Trophoblast cell (in vitro differentiated cells and primary cell): ENCODE measurements around the gene HECW1.
A peak's percentile ranks its signal among the peaks of the same experiment; 100 is the strongest.

Source experiments
- DNase-seq, 2 donors: peaks; one replicate each; pipeline ENCODE4 v3.0.0-alpha.2; 2016
- H2AFZ ChIP-seq: 2 replicates; pipeline ENCODE4 v1.6.1; 2013; ENCODE audit warnings: low read length, moderate library complexity, mild to moderate bottlenecking; ENCODE audit not compliant: insufficient read depth, poor library complexity
- H2AK5ac ChIP-seq: 2 replicates; pipeline ENCODE4 v1.6.1; 2013; ENCODE audit warnings: mild to moderate bottlenecking, low read length
- H2BK120ac ChIP-seq: 2 replicates; pipeline ENCODE4 v1.6.1; 2013; ENCODE audit warnings: low read length, mild to moderate bottlenecking, moderate library complexity; ENCODE audit not compliant: insufficient read depth, poor library complexity
- H2BK12ac ChIP-seq: 2 replicates; pipeline ENCODE4 v1.6.1; 2013; ENCODE audit warnings: mild to moderate bottlenecking, low read length, moderate library complexity
- H2BK5ac ChIP-seq: 2 replicates; pipeline ENCODE4 v1.6.1; 2013; ENCODE audit warnings: low read length, low read depth, moderate library complexity, mild to moderate bottlenecking; ENCODE audit not compliant: poor library complexity
- H3K14ac ChIP-seq: 2 replicates; pipeline ENCODE4 v1.6.1; 2013; ENCODE audit warnings: mild to moderate bottlenecking, low read length
- H3K18ac ChIP-seq: 2 replicates; pipeline ENCODE4 v1.6.1; 2013; ENCODE audit warnings: mild to moderate bottlenecking, low read length
- H3K23ac ChIP-seq: 2 replicates; pipeline ENCODE4 v1.6.1; 2013; ENCODE audit warnings: low read length
- H3K27ac ChIP-seq: 2 replicates; pipeline ENCODE4 v1.5.1; 2013; ENCODE audit warnings: low read depth, mild to moderate bottlenecking, inconsistent platforms, low read length, moderate library complexity
- H3K27me3 ChIP-seq: 2 replicates; pipeline ENCODE4 v1.6.1; 2013; ENCODE audit warnings: inconsistent platforms, mild to moderate bottlenecking, low read length, moderate library complexity; ENCODE audit not compliant: insufficient read depth
- H3K36me3 ChIP-seq, 2 experiments: 1 replicate in 1 of 2; 2 replicates in 1 of 2; pipeline ENCODE4 v1.6.1; 2013; ENCODE audit warnings: low read length in 2 of 2, mild to moderate bottlenecking in 2 of 2, moderate library complexity in 1 of 2; ENCODE audit not compliant: insufficient read depth in 2 of 2, control insufficient read depth in 1 of 2
- H3K4ac ChIP-seq: 2 replicates; pipeline ENCODE4 v1.6.1; 2013; ENCODE audit warnings: low read depth, mild to moderate bottlenecking, low read length, moderate library complexity
- H3K4me1 ChIP-seq, 2 experiments: 1 replicate in 1 of 2; 2 replicates in 1 of 2; pipeline ENCODE4 v1.6.1; 2013; ENCODE audit warnings: low read length in 2 of 2, mild to moderate bottlenecking in 2 of 2, moderate library complexity in 1 of 2; ENCODE audit not compliant: insufficient read depth in 2 of 2, control insufficient read depth in 1 of 2
- H3K4me2 ChIP-seq: 2 replicates; pipeline ENCODE4 v1.6.1; 2013; ENCODE audit warnings: inconsistent platforms, mild to moderate bottlenecking, low read length, moderate library complexity
- H3K4me3 ChIP-seq: 2 replicates; pipeline ENCODE4 v1.5.1; 2013; ENCODE audit warnings: mild to moderate bottlenecking, low read depth, low read length, inconsistent platforms
- H3K79me1 ChIP-seq: one replicate; pipeline ENCODE4 v1.6.1; 2013; ENCODE audit warnings: low read length
- H3K79me2 ChIP-seq: 2 replicates; pipeline ENCODE4 v1.6.1; 2013; ENCODE audit warnings: low read length, mild to moderate bottlenecking; ENCODE audit not compliant: control insufficient read depth, insufficient read depth, poor library complexity
- H3K9ac ChIP-seq: 2 replicates; pipeline ENCODE4 v1.6.1; 2013; ENCODE audit warnings: mild to moderate bottlenecking, low read length
- H3K9me3 ChIP-seq: 2 replicates; pipeline ENCODE4 v1.6.1; 2013; ENCODE audit warnings: low read depth, mild to moderate bottlenecking, control low read depth, inconsistent platforms, low read length; ENCODE audit not compliant: insufficient read depth
- H4K12ac ChIP-seq: 2 replicates; pipeline ENCODE4 v1.6.1; 2013; ENCODE audit warnings: low read depth, mild to moderate bottlenecking, low read length, moderate library complexity
- H4K8ac ChIP-seq: 2 replicates; pipeline ENCODE4 v1.6.1; 2013; ENCODE audit warnings: low read depth, mild to moderate bottlenecking, low read length, moderate library complexity
- H4K91ac ChIP-seq: one replicate; pipeline ENCODE4 v1.6.1; 2013; ENCODE audit warnings: low read depth, mild to moderate bottlenecking, low read length, moderate library complexity
- WGBS: extraction: QIAGEN DNeasy Blood & Tissue Kit; methylation state at CpG from one replicate; pipeline ENCODE4 v1.1.7; 2013; ENCODE audit warnings: missing lambda C conversion rate; ENCODE audit not compliant: insufficient read length, insufficient coverage; ENCODE audit errors: extremely low coverage; 5-methylcytosine and 5-hydroxymethylcytosine counted together

HECW1 gene

GRCh38 chr7:43517464-43517863 lies 405.0 kb downstream of the HECW1 start:
- H3K4me1 ChIP-seq = peaks cover 2 to 4% of the 10 kb centered on the region in 2 experiments
- H3K18ac ChIP-seq = no peak overlapping the region
- H3K14ac ChIP-seq = no peak overlapping the region
- no peak overlapping the region for H2AFZ ChIP-seq
- H3K4ac ChIP-seq = no peak overlapping the region
- H4K8ac ChIP-seq = no peak overlapping the region
- no peak overlapping the region for H3K23ac ChIP-seq
- no peak overlapping the region for H2AK5ac ChIP-seq
- no peak overlapping the region for H3K9ac ChIP-seq
- H2BK120ac ChIP-seq = no peak overlapping the region
- H3K79me1 ChIP-seq = no peaks in the 10 kb centered on the region
- no peak overlapping the region for H3K4me2 ChIP-seq
- no peak overlapping the region for H3K4me3 ChIP-seq
- no peak overlapping the region for H2BK12ac ChIP-seq
- no peak overlapping the region for H2BK5ac ChIP-seq
- no peak overlapping the region for H4K91ac ChIP-seq
- H3K27me3 ChIP-seq = no peaks in the 10 kb centered on the region
- H3K27ac ChIP-seq = no peak overlapping the region
- peaks cover 2% of the 10 kb centered on the region for H3K9me3 ChIP-seq
- no peaks in the 10 kb centered on the region for H3K79me2 ChIP-seq
- DNase-seq = no peak
- WGBS = no CpG with 5 or more reads among the region's 2 CpGs
- no peak overlapping the region for H4K12ac ChIP-seq
- no peaks in the 10 kb centered on the region for H3K36me3 ChIP-seq

- Histone ChIP-seq H3K27me3 (no peaks in the 10 kb centered on the region), H3K9me3 (peaks cover 2% of the 10 kb centered on the region), H3K9ac (no peak overlapping the region), H4K12ac (no peak overlapping the region), H3K79me1 (no peaks in the 10 kb centered on the region), H3K27ac (no peak overlapping the region), H3K14ac (no peak overlapping the region), H3K4me1 (peaks cover 5 to 6% of the 10 kb centered on the region in 2 experiments), H3K36me3 (no peaks in the 10 kb centered on the region), H2AK5ac (no peak overlapping the region), H2AFZ (no peak overlapping the region), H3K23ac (no peak overlapping the region), H3K4me3 (no peak overlapping the region), H2BK120ac (no peak overlapping the region), H3K18ac (no peak overlapping the region), H3K79me2 (no peaks in the 10 kb centered on the region), H4K8ac (no peak overlapping the region), H2BK5ac (no peak overlapping the region), H2BK12ac (no peak overlapping the region), H4K91ac (no peak overlapping the region), H3K4me2 (no peak overlapping the region), H3K4ac (no peak overlapping the region)
- DNase-seq = no peak
- WGBS = no CpG with 5 or more reads among the region's 8 CpGs
Observed at GRCh38 chr7:43520201-43520600, 407.8 kb downstream of the HECW1 start.

- no peak overlapping the region for H2AK5ac ChIP-seq
- peaks cover 5 to 6% of the 10 kb centered on the region in 2 experiments for H3K4me1 ChIP-seq
- H2BK120ac ChIP-seq = no peak overlapping the region
- H3K79me2 ChIP-seq = no peaks in the 10 kb centered on the region
- peak; percentile 84 to 89 for DNase-seq
- H4K91ac ChIP-seq = no peak overlapping the region
- no peak overlapping the region for H3K27ac ChIP-seq
- H3K36me3 ChIP-seq = no peaks in the 10 kb centered on the region
- no peaks in the 10 kb centered on the region for H3K79me1 ChIP-seq
- WGBS = no CpG with 5 or more reads among the region's 8 CpGs
- H3K4me2 ChIP-seq = no peak overlapping the region
- H3K9me3 ChIP-seq = peaks cover 2% of the 10 kb centered on the region
- no peak overlapping the region for H2BK12ac ChIP-seq
- H3K18ac ChIP-seq = no peak overlapping the region
- H2BK5ac ChIP-seq = no peak overlapping the region
- H3K4ac ChIP-seq = no peak overlapping the region
- H3K27me3 ChIP-seq = no peaks in the 10 kb centered on the region
- no peak overlapping the region for H3K4me3 ChIP-seq
- H3K14ac ChIP-seq = no peak overlapping the region
- H3K9ac ChIP-seq = no peak overlapping the region
- H4K8ac ChIP-seq = no peak overlapping the region
- H2AFZ ChIP-seq = no peak overlapping the region
- H4K12ac ChIP-seq = no peak overlapping the region
- no peak overlapping the region for H3K23ac ChIP-seq
Observed at GRCh38 chr7:43522406-43523156, 410.1 kb downstream of the HECW1 start.

GRCh38 chr7:43528576-43529354 lies 416.3 kb downstream of the HECW1 start:
- H2AFZ ChIP-seq = no peak overlapping the region
- WGBS = no CpG with 5 or more reads among the region's 10 CpGs
- H4K12ac ChIP-seq = no peak overlapping the region
- H3K27ac ChIP-seq = no peak overlapping the region
- no peaks in the 10 kb centered on the region for H3K9me3 ChIP-seq
- no peaks in the 10 kb centered on the region for H3K79me1 ChIP-seq
- no peak overlapping the region for H3K4me2 ChIP-seq
- no peak for DNase-seq
- no peak overlapping the region for H3K9ac ChIP-seq
- H3K27me3 ChIP-seq = no peaks in the 10 kb centered on the region
- no peaks in the 10 kb centered on the region for H3K36me3 ChIP-seq
- H2BK120ac ChIP-seq = no peak overlapping the region
- no peak overlapping the region for H2BK5ac ChIP-seq
- no peaks in the 10 kb centered on the region for H3K79me2 ChIP-seq
- no peak overlapping the region for H3K4ac ChIP-seq
- no peak overlapping the region for H3K18ac ChIP-seq
- no peak overlapping the region for H4K8ac ChIP-seq
- no peak overlapping the region for H2BK12ac ChIP-seq
- H4K91ac ChIP-seq = no peak overlapping the region
- H3K4me3 ChIP-seq = no peak overlapping the region
- no peak overlapping the region for H3K23ac ChIP-seq
- no peaks in the 10 kb centered on the region for H3K4me1 ChIP-seq
- no peak overlapping the region for H2AK5ac ChIP-seq
- H3K14ac ChIP-seq = no peak overlapping the region
